ENCODE data around the gene ANKS1A. TPM values are rescaled to one million over a fixed set of nuclear protein-coding genes. Genes with fewer than 3 reads are reported as not detected.

Gene ANKS1A
- total RNA-seq, 1 experiment from 2014 or later: 20.9 TPM

DNA sequence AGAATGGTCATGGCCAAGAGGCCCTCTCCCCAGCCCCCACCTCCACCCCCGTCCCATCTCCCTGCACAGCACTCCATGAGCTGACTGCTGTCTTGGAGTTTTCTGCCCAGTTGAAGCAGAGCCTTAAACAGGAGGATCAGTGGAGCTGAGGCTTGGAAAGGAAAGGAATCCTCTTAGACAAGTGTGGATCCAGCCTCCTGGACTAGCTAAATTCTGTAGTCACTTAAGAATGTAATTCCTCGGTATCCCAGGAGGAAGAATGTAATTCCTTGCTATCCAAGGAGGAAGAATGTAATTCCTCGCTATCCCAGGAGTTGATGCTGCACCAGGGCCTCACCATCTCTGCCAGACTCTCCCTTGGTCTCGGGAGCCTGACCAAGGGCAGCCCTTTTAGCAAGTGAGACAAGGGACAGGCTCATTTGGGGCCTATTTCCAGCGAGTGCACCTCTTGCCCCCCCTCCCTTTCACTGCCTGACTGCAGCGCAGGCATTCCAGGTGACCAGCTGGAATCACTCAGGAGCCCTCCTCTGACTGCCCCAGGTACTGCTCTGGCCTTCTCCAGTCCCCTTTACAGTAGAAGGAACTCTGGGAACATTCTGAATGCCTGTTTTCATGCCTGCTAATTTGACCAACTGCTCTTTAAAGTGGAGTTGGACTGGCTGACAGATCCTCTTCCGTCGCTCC is 175.8 kb downstream of the ANKS1A start:
- Histone ChIP-seq H3K9me3 (no peaks in the 10 kb centered on the region), H3K36me3 (peaks cover 28% of the 10 kb centered on the region), H3K4me3 (no peak overlapping the region), H3K27me3 (no peaks in the 10 kb centered on the region)
- no peak for DNase-seq

DNA sequence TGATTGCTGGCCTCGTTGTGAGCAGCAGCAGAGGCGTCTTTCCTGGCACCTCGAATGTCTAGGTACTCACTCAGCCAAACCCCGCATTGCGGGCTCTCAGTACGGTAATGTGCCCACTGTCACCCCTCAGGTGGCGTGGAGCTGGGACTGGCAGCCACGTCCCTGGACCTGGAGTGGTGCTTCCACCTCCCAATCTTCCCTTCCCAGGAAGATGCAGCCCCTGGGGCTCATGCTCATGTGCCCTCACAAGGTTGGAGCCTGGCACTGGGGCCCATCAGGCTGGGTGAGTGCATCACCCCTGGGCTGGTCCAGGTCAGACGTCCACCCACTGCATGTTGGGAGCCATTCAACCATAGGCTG is 176.4 kb downstream of the ANKS1A start:
- Histone ChIP-seq H3K9me3 (no peaks in the 10 kb centered on the region), H3K36me3 (peaks cover 23% of the 10 kb centered on the region), H3K27me3 (no peaks in the 10 kb centered on the region), H3K4me3 (no peak overlapping the region)
- DNase-seq: no peak

DNA sequence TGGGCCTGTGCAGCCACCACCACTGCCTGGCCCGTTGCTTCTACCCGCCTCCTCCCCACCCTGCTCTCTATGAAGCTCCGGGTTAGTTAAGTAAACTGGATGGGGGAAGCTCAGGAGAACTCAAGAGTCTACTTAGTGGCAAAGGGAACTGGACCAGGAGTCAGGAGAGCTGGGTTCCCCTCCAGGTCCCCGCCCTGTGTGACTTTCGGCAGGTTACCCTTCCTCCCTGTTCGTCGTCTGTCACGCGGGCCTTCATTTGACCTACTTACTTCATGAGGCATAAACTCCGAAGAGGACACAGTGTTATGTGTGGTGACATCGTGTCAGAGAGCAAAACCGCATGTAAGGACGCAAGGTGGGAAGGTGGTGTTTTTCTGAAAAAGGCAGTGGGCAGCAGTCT is 176.8 kb downstream of the ANKS1A start:
- no peak for DNase-seq
- Histone ChIP-seq H3K9me3 (no peaks in the 10 kb centered on the region), H3K27me3 (no peaks in the 10 kb centered on the region), H3K36me3 (peaks cover 18% of the 10 kb centered on the region), H3K4me3 (no peak overlapping the region)

DNA sequence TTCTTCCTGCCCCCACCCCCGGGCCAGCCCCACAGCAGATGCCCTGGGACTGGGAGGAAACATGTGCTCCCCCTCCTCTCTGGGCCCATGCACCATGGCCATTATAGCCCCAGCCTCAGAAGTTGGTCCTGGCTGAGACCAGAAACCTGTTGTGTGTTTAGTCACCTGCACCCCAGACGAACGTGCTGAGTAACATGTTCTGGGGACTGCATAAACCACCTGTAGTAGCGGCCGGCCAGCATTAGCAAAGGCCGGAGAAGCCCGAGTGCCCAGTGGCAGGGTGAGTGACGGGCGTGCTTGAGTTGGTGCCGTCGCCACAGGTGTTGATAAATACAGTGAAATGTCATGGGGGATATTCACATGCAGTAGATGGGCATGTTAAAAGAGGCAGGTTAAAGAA is 178.2 kb downstream of the ANKS1A start:
- Histone ChIP-seq H3K4me3 (no peak overlapping the region), H3K9me3 (no peaks in the 10 kb centered on the region), H3K36me3 (peaks cover 18% of the 10 kb centered on the region; the same call in 1 of the 2 replicates), H3K27me3 (no peaks in the 10 kb centered on the region)
- DNase-seq: no peak

DNA sequence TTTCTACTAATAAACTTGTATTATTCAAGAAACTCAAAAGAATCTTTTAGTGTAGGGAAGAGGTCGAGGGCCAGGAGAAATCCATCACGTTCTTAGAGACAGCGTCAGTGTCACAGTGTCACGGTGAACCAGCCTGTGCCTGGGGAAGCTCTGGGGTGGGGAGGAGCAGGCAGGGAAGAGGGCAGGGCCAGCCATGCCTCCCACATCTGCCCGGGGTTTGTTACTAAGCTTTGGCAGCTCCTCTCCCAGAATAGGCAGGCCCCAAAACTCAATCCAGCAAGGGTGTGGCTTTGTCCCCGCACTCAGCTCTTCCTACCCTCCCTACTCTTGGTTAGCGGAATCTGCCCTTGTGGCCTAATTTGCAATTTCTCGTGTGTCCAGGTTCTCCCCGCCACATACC is 179.2 kb downstream of the ANKS1A start:
- H3K27me3 ChIP-seq: no peaks in the 10 kb centered on the region

DNA sequence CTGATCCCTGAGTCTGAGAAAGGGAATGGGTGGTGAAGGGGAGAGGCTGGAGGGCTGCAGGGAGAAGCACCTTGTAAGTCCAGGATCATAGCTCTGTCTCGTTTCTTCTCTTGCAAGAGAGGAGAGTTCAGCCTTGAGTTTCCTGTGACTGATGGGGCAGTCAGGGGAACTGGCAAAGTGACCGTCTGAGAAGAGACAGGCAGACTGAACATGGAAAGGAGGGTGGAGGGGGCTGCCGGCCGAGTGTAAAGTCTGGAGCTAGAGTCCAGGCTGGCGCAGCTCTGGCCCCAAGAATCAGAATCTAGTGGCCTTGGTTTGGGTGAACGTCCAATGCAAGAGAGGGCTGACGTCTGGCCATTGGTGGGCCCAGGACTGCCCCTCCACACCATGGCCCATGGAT is 179.6 kb downstream of the ANKS1A start:
- no peaks in the 10 kb centered on the region for H3K27me3 ChIP-seq
- DNase-seq: no peak
- peaks cover 15% of the 10 kb centered on the region; the same call in 1 of the 2 replicates for H3K36me3 ChIP-seq

More for the DNA sequence above, 179.2 kb downstream of the ANKS1A start:
- H3K4me3 ChIP-seq: no peak overlapping the region
- H3K36me3 ChIP-seq: peaks cover 15% of the 10 kb centered on the region; the same call in 1 of the 2 replicates
- no peak for DNase-seq
- no peaks in the 10 kb centered on the region for H3K9me3 ChIP-seq

DNA sequence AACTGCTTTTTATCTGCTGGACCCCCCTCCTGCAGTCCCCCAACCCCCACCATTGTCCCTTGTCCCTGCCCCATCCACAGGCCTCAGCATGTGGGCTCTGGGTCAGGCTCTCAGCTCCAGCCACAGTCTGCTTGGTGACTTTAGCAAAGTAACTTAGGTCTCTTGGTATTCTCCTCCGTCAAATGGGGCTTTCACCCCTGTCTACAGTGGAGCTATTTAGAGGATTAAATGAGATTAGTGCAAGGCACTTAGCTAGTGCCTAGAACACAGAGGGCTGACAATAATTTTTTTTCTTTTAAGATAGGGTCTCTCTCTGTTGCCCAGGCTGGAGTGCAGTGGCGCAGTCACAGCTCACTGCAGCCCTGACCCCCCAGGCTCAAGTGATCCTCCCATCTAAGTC is 180.2 kb downstream of the ANKS1A start:
- DNase-seq: no peak
- peaks cover 15% of the 10 kb centered on the region; the same call in 1 of the 2 replicates for H3K36me3 ChIP-seq
- no peak overlapping the region for H3K4me3 ChIP-seq
- no peaks in the 10 kb centered on the region for H3K27me3 ChIP-seq
- H3K9me3 ChIP-seq: no peaks in the 10 kb centered on the region

More for the DNA sequence above, 179.6 kb downstream of the ANKS1A start:
- H3K9me3 ChIP-seq: no peaks in the 10 kb centered on the region
- no peak overlapping the region for H3K4me3 ChIP-seq

DNA sequence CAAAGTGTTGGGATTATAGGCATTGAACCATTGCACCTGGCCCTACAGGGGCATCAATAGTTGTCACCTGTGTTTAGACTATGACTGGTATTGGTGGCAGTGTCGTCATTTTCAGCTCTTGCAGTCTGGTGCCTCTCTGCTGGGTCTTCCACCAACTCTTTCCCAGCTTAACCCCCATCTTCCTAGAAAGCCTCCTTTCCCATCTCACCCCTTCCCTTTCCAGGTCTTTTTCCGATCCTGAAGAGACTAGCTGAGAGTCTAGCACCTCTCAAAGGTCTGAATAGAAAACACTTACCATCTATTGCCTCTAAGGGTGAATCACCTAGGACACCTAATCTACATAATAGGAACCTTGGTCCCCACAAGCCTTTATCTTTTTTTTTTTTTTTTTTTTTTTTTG is 181.1 kb downstream of the ANKS1A start:
- Histone ChIP-seq H3K27me3 (no peaks in the 10 kb centered on the region), H3K4me3 (no peak overlapping the region), H3K9me3 (no peaks in the 10 kb centered on the region), H3K36me3 (peaks cover 14% of the 10 kb centered on the region; the same call in 1 of the 2 replicates)
- no peak for DNase-seq

DNA sequence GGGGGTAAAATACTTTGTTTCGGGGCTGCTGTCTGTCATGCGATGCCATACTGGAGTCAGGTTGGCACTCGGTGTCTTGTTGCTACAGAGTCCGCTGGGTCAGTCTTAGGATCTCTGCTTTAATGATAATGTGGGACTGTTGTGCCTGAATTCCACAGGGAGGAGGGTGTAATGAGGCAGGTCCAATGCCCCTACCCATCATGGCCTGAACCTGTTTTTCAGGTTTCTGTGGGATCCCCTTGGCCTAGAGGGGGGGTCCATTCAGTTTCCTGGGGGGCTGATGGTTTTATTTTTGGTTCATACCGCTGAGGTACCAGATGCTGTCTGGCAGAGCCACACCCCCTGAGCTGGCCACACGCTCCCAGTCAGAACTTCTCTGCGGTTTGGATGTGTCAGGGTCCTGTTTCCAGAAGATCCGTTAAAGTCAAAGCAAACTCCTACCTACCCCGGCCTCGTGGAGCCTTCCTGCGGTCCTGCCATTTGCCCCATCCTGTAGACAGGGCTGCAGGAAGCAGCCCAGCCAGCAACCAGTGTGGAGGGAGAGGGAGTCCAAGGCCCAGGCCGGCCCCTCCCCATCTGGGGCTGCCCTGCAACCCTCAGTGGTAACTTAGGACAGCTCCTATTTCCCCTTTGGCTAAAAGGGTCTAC is 182.4 kb downstream of the ANKS1A start:
- Histone ChIP-seq H3K9me3 (no peaks in the 10 kb centered on the region), H3K36me3 (peaks cover 11% of the 10 kb centered on the region; the same call in 1 of the 2 replicates), H3K4me3 (no peak overlapping the region), H3K27me3 (no peaks in the 10 kb centered on the region)
- no peak for DNase-seq

DNA sequence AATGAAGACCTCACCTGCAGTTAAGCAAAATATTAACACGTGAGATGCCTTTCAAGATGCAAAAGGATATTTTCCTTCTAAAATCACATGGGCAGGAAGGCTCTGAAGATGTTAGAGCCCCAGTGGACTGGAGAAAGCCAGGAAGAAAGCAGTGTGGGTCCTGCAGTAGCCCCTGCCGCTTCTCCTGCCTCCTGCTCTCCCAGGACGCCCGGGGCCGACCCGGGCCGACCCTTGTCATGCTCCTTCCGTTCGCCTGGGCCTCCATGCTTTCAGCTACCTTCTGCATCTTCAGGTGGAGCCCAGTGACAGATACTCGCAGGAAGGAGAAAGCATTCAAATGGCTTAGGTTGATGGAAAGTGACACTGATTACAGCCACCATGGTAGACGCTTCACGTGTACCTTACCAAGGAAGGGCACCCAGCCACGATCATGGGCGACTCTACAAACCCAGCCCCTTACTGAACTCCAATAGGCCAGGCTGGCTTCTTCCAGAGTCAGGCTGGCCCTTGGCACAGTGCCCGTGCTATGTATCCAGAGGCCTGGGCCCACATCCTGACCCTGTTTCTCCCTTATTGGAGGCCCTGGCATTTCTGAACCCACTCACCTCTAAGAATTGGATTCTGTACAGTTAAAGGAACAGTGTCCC is 183.1 kb downstream of the ANKS1A start:
- H3K9me3 ChIP-seq: no peaks in the 10 kb centered on the region
- no peak overlapping the region for H3K4me3 ChIP-seq
- no peak for DNase-seq
- H3K27me3 ChIP-seq: no peaks in the 10 kb centered on the region
- H3K36me3 ChIP-seq: peaks cover 8% of the 10 kb centered on the region; the same call in 1 of the 2 replicates

DNA sequence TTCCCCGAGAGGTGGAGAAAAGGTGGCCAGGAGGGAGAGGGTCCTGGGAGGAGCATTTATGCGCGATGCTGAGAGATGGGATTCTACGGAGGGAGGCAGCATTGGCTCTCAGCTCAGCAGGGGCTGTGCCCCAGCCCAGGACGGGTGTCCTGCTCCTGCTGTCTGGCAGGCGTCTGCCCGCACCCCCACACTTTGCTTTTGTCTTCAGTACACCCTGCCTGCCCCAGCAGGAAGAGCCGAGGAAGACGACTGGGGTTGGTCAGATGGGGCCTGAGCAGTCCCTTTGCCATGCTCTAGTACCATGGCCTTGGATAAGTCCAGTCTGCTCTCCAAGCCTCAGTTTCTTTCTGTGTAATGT is 183.6 kb downstream of the ANKS1A start:
- no peak for DNase-seq
- no peak overlapping the region for H3K4me3 ChIP-seq
- no peaks in the 10 kb centered on the region for H3K9me3 ChIP-seq
- H3K27me3 ChIP-seq: no peaks in the 10 kb centered on the region
- H3K36me3 ChIP-seq: peaks cover 8% of the 10 kb centered on the region; the same call in 1 of the 2 replicates

DNA sequence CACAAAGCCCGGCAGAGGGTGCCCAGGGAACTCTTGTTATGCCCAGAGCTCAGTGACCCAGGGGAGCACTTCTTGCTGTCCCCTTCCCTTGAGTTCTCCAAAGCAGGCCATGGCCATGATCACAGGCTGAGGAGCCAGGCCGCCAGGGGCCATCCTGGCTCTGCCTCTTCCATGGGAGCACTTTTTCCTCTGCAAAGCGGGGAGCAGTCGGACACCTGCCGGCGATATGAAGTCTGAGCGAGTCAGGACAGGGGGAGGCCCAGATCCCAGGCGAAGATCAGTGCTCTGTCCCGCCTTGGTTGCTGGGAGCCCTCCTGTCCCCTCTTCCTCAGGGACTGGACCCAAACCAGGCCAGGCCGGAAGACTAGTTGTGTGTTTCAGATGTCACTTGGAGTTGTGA is 184.2 kb downstream of the ANKS1A start:
- H3K27me3 ChIP-seq: no peaks in the 10 kb centered on the region
- no peak for DNase-seq
- H3K36me3 ChIP-seq: peaks cover 8% of the 10 kb centered on the region
- no peaks in the 10 kb centered on the region for H3K9me3 ChIP-seq
- no peak overlapping the region for H3K4me3 ChIP-seq

DNA sequence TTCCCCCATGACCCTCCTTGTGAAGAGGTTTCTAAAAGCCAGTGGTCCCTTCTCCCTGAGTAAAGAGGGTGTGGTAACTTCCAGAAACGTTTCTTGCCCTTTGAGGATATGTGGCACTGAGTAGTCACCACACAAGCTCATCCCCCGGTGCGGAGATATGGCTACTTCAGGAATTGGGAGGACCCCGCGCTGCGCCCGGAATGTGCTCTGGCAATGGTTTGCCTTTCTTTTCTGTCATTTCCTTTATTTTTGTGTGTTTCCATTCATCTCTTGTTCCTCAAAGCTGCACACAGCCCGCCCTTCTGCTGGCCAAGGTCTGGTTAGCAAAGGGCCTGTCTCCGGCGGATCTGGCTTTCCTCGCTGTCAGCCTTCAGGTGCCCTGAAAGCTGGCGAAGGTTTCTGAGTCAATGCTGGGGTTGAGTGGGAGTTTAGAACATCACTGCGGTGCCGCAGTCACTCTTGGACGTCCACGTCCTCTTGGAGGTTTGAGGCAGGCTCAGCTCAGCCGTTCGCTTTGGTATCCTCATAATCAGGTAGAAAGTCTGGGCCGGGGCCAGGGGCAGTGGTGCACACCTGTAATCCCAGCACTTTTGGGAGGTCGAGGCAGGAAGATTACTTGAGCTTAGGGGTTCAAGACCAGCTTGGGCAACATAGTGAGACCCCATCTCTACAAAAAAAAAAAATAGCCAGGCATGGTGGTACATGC is 184.9 kb downstream of the ANKS1A start:
- Histone ChIP-seq H3K36me3 (peaks cover 8% of the 10 kb centered on the region), H3K9me3 (no peaks in the 10 kb centered on the region), H3K27me3 (no peaks in the 10 kb centered on the region), H3K4me3 (no peak overlapping the region)
- no peak for DNase-seq

DNA sequence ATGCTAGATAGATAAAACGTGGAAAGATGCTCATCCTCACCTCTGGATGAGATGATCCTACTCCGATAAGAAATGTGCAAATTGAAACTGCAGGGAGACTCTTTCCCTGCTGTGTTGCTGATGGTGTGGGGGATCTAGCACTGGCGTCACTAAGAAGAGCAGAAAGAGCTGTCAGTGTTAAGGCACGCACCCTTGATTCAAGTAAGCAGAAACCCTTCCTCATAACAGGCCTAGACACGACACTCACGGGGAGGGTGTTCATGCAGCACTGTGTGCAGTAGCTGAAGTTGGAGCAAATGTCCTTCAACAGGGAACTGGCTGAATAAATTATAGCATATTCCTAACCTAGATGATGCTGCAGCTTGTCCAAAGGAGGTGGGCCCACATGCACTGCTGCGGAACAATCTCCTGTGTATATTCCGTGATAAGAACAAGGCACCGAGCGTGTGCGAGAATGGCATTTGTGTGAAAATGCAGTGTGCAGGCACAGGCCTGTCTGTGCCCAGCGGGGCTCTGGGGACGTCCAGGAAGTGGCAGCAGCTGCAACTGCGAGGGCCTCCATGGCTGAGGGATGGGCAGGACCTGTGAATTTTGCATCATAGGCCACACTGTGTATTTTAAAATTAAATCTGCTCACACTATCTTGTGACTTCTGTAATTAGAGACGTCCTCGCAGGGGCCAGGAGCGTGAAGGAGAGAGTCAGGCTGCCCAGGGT is 188.1 kb downstream of the ANKS1A start:
- Histone ChIP-seq H3K27me3 (no peaks in the 10 kb centered on the region), H3K36me3 (peaks cover 5% of the 10 kb centered on the region), H3K4me3 (no peak overlapping the region), H3K9me3 (no peaks in the 10 kb centered on the region)
- no peak for DNase-seq

DNA sequence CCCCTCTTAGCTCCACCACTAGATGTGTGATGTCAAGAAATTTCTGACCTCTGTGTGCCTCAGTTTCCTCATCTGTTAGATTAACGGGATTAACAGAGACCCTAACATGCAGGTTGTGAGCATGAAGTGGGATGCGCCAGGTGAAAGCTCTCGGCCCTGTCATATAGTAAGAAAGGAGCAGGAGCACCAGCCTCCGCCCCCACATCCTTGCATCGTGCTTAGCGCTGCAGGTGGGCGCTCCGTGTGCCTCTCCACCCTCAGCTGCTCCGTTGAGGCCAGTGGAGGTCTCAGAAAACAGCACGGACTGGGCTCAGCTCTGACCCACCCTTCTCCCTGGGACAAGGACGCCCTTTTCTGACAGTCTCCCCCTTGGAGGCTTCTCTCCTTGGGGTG is 188.7 kb downstream of the ANKS1A start:
- Histone ChIP-seq H3K4me3 (no peak overlapping the region), H3K9me3 (no peaks in the 10 kb centered on the region), H3K36me3 (peaks cover 5% of the 10 kb centered on the region), H3K27me3 (no peaks in the 10 kb centered on the region)
- DNase-seq: no peak

DNA sequence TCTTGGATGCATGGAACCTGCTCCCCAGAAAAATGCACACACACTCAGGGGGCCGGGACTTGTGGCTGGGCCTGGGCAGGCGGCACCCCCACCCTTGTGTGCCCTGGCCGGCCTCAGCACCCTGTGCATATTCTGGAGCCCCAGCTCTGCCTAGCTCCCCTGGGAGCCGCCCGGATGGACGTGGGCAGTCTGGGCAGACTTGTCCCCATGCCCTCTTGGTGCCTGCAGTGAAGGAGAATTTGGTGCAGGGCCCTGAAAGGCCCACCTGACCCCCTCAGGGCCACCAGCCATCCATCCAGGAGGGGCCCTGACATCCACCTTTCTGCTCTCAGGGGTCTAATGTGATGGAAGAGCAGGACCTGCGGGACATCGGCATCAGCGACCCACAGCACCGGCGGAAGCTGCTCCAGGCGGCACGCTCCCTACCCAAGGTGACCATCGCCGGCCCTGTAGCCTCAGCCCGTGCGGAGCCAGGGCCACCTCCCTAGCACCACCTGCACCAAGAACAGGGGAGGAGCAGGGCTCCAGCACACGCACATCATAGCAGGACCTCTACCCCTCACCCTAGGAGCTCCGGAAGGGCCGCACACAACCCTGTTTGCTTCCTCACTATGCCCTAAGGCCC is 189.3 kb downstream of the ANKS1A start:
- Histone ChIP-seq H3K4me3 (no peak overlapping the region), H3K36me3 (peaks cover 11% of the 10 kb centered on the region), H3K27me3 (no peaks in the 10 kb centered on the region), H3K9me3 (no peaks in the 10 kb centered on the region)
- no peak for DNase-seq

All from MG63 (cell line).